Spleen (tissue), 7 donors: Measurements from ENCODE around the gene NADK2.

Experiments
- CTCF ChIP-seq, 11 experiments: fragments of 200-600 bp in 7 of 11; fragments of 450-650 bp in 4 of 11; sonication (generic) in 4 of 11; IDR thresholded peaks in 8 of 11; conservative IDR thresholded peaks in 3 of 11; 1 replicate in 7 of 11; 2 replicates in 4 of 11; pipeline versions ENCODE4 v1.4.0 to v1.8.0; 2016 to 2021; ENCODE audit warnings: antibody characterized with exemption in 11 of 11, inconsistent platforms in 4 of 11, mild to moderate bottlenecking in 1 of 11
- POLR2AphosphoS5 ChIP-seq, 3 donors: sonication (generic); formaldehyde crosslinking; IDR thresholded peaks; one replicate each; pipeline ENCODE4 v1.5.1; 2017; ENCODE audit warnings: antibody characterized with exemption in 3 of 3
- donor health status: DM: no; HTN: no; CAD: no; lungs with moderate emphysema.
- donor health status: DM: no; HTN: no; CAD: no.
- donor health status: DM: no; HTN: no; CAD: no.

DNA sequence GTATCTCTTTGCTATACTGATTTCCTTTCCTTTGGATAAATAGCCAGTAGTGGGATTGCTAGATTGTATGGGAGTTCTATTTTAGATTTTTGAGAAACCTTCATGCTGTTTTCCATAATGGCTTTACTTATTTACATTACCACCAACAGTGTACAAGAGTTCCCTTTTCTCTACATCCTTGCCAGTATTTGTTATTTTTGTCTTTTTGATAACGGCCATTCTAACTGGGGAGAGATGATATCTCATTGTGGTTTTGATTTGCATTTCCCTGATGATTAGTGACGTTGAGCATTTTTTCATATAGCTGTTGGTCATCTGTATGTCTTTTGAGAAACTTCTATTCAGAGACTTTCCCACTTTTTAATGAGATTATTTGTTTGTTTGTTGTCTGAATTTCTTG is 25.8 kb downstream of the NADK2 start:
- TF ChIP-seq CTCF (IDR thresholded peaks at IDR 0.05 in 8 of 11, conservative IDR thresholded peaks at IDR 0.05 in 3 of 11) (no peak), POLR2AphosphoS5 (IDR thresholded peaks at IDR 0.05) (no peak)
